AG04449 (cell line): ENCODE data around the gene SWT1.

Experiments
- CTCF ChIA-PET: fragments of 350-600 bp; formaldehyde crosslinking; extraction: SDS; loops from one replicate; lab custom pipeline; 2021; ENCODE audit warnings: antibody characterized with exemption; lab: Yijun Ruan, JAX
- POLR2A ChIA-PET: fragments of 400-600, 350-600 bp; formaldehyde crosslinking; extraction: SDS; loops from one replicate; lab custom pipeline; 2020; ENCODE audit warnings: antibody characterized with exemption, inconsistent platforms; lab: Yijun Ruan, JAX
- DNase-seq: peaks from one replicate; pipeline ENCODE4 v3.0.0-alpha.2; 2010; ENCODE audit warnings: low read depth, low spot score
- H3K4me3 ChIP-seq: 2 replicates; pipeline ENCODE4 v1.5.1; 2011; ENCODE audit warnings: low read depth, mild to moderate bottlenecking, control low read depth, low read length
- CTCF ChIP-seq: IDR thresholded peaks from one replicate; pipeline ENCODE4 v1.5.1; 2011; ENCODE audit warnings: mild to moderate bottlenecking, moderate library complexity, low read length, control low read depth, inconsistent platforms; ENCODE audit not compliant: insufficient read depth; ENCODE audit errors: missing control alignments

The SWT1 gene

GRCh38 chr1:185267701-185268100 lies 110.7 kb downstream of the SWT1 start:
- no peak for TF ChIP-seq CTCF
- no peak for DNase-seq
- ChIA-PET POLR2A (no interaction called here), CTCF (interaction anchor here (0.6 to 1.6 kb wide), 4 partner anchors 19 to 402 kb away, joined by 3 to 5 read pairs (median 3); no protein-coding TSS in a partner anchor)
- no peak overlapping the region for H3K4me3 ChIP-seq

GRCh38 chr1:185268352-185268751 lies 111.4 kb downstream of the SWT1 start:
- no peak overlapping the region for H3K4me3 ChIP-seq
- ChIA-PET CTCF (interaction anchor here (0.9 to 1.6 kb wide), 2 partner anchors 50 to 401 kb away, joined by 3 to 5 read pairs; no protein-coding TSS in a partner anchor), POLR2A (no interaction called here)
- no peak for TF ChIP-seq CTCF
- no peak for DNase-seq

GRCh38 chr1:185271921-185272320 lies 115.0 kb downstream of the SWT1 start:
- POLR2A ChIA-PET: no interaction called here
- CTCF ChIA-PET: interaction anchor here (1.0 kb wide), 1 partner anchor 27 kb away, joined by 3 read pairs; no protein-coding TSS in a partner anchor
- H3K4me3 ChIP-seq: no peak overlapping the region
- no peak for DNase-seq
- TF ChIP-seq CTCF: no peak

- no peak overlapping the region for H3K4me3 ChIP-seq
- no peak for DNase-seq
- no peak for TF ChIP-seq CTCF
- ChIA-PET CTCF (interaction anchor here (1.3 to 2.2 kb wide), 2 partner anchors 41 to 109 kb away, joined by 4 to 7 read pairs; no protein-coding TSS in a partner anchor), POLR2A (no interaction called here)
Observed at GRCh38 chr1:185279571-185279970, 122.6 kb downstream of the SWT1 start.

- H3K4me3 ChIP-seq: no peak overlapping the region
- TF ChIP-seq CTCF: no peak
- no peak for DNase-seq
- POLR2A ChIA-PET: no interaction called here
- CTCF ChIA-PET: interaction anchor here (1.1 kb wide), 1 partner anchor 14 kb away, joined by 3 read pairs; no protein-coding TSS in a partner anchor
Observed at GRCh38 chr1:185280589-185280988, 123.6 kb downstream of the SWT1 start.

- ChIA-PET POLR2A (no interaction called here), CTCF (interaction anchor here (1.0 to 1.1 kb wide), 2 partner anchors 15 to 400 kb away, joined by 3 to 4 read pairs; no protein-coding TSS in a partner anchor)
- no peak for DNase-seq
- H3K4me3 ChIP-seq: no peak overlapping the region
- TF ChIP-seq CTCF: no peak
Observed at GRCh38 chr1:185281245-185281644, 124.3 kb downstream of the SWT1 start.
